CD4-positive, alpha-beta memory T cell (primary cell): Measurements from ENCODE around the gene PRKD2. TPM values are rescaled to one million over a fixed set of nuclear protein-coding genes. Genes with fewer than 3 reads are reported as not detected.

Source experiments
- CTCF ChIA-PET: fragments of 350-600 bp; sonication (Branson Sonifier 250); formaldehyde crosslinking; loops from one replicate; lab custom pipeline; 2021; ENCODE audit warnings: inconsistent platforms; ENCODE audit not compliant: partially characterized antibody; lab: Charles Lee
- POLR2A ChIA-PET: fragments of 350-600 bp; sonication (Branson Sonifier 250); formaldehyde crosslinking; loops from one replicate; lab custom pipeline; 2021; ENCODE audit not compliant: partially characterized antibody; lab: Charles Lee
- DNase-seq, 5 donors: peaks; one replicate each; pipeline versions ENCODE4 v3.0.0 to v3.0.0-alpha.2; 2020 to 2022; ENCODE audit warnings: mixed read lengths in 1 of 5
- H3K27ac ChIP-seq: one replicate; pipeline ENCODE4 v1.7.0; 2013; ENCODE audit warnings: low read depth, low read length
- H3K27me3 ChIP-seq: 2 replicates; pipeline ENCODE4 v1.7.0; 2013; ENCODE audit warnings: mild to moderate bottlenecking, low read length, moderate library complexity; ENCODE audit not compliant: insufficient read depth
- H3K36me3 ChIP-seq: 2 replicates; pipeline ENCODE4 v1.7.0; 2013; ENCODE audit warnings: mild to moderate bottlenecking, low read length, moderate library complexity; ENCODE audit not compliant: insufficient read depth
- H3K4me1 ChIP-seq: 2 replicates; pipeline ENCODE4 v1.7.0; 2013; ENCODE audit warnings: mild to moderate bottlenecking, low read length, moderate library complexity; ENCODE audit not compliant: insufficient read depth
- H3K4me3 ChIP-seq, 2 donors: one replicate each; pipeline ENCODE4 v1.7.0; 2013; ENCODE audit warnings: low read length in 2 of 2, mild to moderate bottlenecking in 1 of 2
- H3K9me3 ChIP-seq, 2 donors: one replicate each; pipeline ENCODE4 v1.7.0; 2013; ENCODE audit warnings: low read length in 2 of 2, control low read depth in 1 of 2; ENCODE audit not compliant: control insufficient read depth in 1 of 2
- H3K27ac Mint-ChIP-seq, 7 donors: one replicate each; pipeline ENCODE4 v1.8.0; 2020 to 2021; ENCODE audit warnings: mixed read lengths in 7 of 7, mild to moderate bottlenecking in 6 of 7, inconsistent platforms in 3 of 7, moderate library complexity in 3 of 7
- H3K27me3 Mint-ChIP-seq, 2 donors: one replicate each; pipeline ENCODE4 v1.8.0; 2020 to 2021; ENCODE audit warnings: mixed read lengths in 2 of 2
- H3K36me3 Mint-ChIP-seq, 2 donors: one replicate each; pipeline ENCODE4 v1.8.0; 2020 to 2021; ENCODE audit warnings: mixed read lengths in 2 of 2, inconsistent platforms in 1 of 2, mild to moderate bottlenecking in 1 of 2
- H3K4me1 Mint-ChIP-seq, 4 donors: one replicate each; pipeline ENCODE4 v1.8.0; 2020 to 2021; ENCODE audit warnings: mixed read lengths in 4 of 4, mild to moderate bottlenecking in 1 of 4
- H3K4me3 Mint-ChIP-seq, 8 donors: one replicate each; pipeline ENCODE4 v1.8.0; 2020 to 2021; ENCODE audit warnings: mixed read lengths in 8 of 8, mild to moderate bottlenecking in 7 of 8, moderate library complexity in 6 of 8, inconsistent platforms in 3 of 8
- H3K9me3 Mint-ChIP-seq, 8 donors: one replicate each; pipeline ENCODE4 v1.8.0; 2020 to 2021; ENCODE audit warnings: mixed read lengths in 8 of 8, mild to moderate bottlenecking in 5 of 8, inconsistent platforms in 3 of 8, moderate library complexity in 1 of 8
- intact Hi-C: fragments of 100-400 bp; cut with micrococcal nuclease; formaldehyde crosslinking; loops from one replicate; pipeline ENCODE4 v1.15.1; 2023
- polyA plus RNA-seq, 2 donors: library from polyadenylated mRNA; unstranded; fragments of 300-500 nt; fragmentation: Illumina TruSeq; gene quantifications; one replicate each; pipeline ENCODE4 v1.2.3, GENCODE V29; 2021
- total RNA-seq, 2 experiments: library from RNA; stranded (reverse); gene quantifications; one replicate each; pipeline ENCODE4 v1.2.3, GENCODE V29; 2021

Gene PRKD2
- total and polyA plus RNA-seq, 4 experiments from 2014 or later: 27.6 to 122 (median 102) TPM

DNA sequence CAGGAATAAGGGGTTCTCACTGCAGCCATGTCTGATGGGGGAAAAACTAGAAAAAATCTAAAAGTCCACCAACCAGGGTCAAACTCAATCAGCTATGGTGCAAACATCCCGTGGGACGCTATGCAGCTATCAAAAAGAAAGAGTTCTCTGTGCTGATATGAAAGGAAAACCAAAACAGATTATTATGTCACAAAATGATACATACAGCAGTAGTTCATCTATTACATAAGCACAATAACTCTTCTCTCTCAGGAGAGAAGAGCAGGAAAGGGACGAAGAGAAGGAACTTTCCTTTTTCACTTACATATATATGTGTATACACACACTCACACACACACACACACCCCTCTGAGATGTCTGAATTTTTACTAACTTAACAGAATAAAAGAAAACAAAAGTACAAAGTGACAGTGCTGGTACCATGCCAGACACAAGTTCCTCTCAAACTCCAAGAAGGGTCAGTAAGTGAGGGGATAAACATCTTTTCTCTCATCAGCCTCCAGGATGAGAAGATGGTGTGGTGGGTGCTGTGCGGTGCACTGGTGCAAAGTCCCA is 26.1 kb upstream of the PRKD2 start:
- POLR2A ChIA-PET: no interaction called here
- DNase-seq: no peak
- H3K27ac ChIP-seq: no peak overlapping the region
- CTCF ChIA-PET: interaction anchor here (1.3 to 7.2 kb wide), 6 partner anchors 10 to 98 kb away, joined by 3 to 52 read pairs (median 11); no protein-coding TSS in a partner anchor
- H3K9me3 ChIP-seq: no peaks in the 10 kb centered on the region
- Mint-ChIP-seq H3K4me3 (peak overlapping the region in 2 of 8 donors; percentile 17 to 46), H3K4me1 (peaks cover 43 to 77% (median 55%) of the 10 kb centered on the region in 4 donors), H3K9me3 (no peaks in the 10 kb centered on the region), H3K27me3 (no peaks in the 10 kb centered on the region), H3K27ac (peak overlapping the region in 5 of 7 donors; percentile 13 to 70 (median 35)), H3K36me3 (peaks cover 5 to 29% of the 10 kb centered on the region in 2 donors)
- peaks cover 21% of the 10 kb centered on the region for H3K36me3 ChIP-seq
- no peak overlapping the region for H3K4me3 ChIP-seq
- no peaks in the 10 kb centered on the region for H3K27me3 ChIP-seq
- peaks cover 47% of the 10 kb centered on the region for H3K4me1 ChIP-seq
- intact Hi-C loops: no loop called here

DNA sequence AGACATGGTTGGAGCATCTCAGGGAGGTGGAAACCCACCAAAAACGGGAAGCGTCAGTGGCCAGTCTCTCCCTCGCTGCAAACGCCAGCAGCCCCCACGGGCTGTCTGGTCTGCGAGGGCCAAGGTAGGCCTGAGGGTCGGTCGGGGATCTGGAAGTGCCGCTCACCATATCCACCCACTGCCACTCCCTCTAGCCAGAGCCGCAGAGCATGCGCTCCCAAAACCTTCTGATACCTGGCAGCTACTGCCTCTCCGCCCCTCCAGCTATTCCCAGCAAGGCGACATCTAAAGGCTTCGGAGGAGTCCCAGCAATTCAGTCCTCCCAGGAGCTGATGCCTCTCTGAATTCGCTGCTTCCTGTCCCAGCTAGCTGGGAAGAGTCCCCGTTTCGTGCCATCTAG is 24.5 kb upstream of the PRKD2 start:
- H3K27me3 Mint-ChIP-seq: no peaks in the 10 kb centered on the region
- H3K36me3 Mint-ChIP-seq: peaks cover 8 to 39% of the 10 kb centered on the region in 2 donors
- POLR2A ChIA-PET: interaction anchor here (1.0 to 1.3 kb wide), 2 partner anchors 8 to 12 kb away, joined by 4 to 7 read pairs; no protein-coding TSS in a partner anchor
- Histone ChIP-seq H3K9me3 (no peaks in the 10 kb centered on the region), H3K27ac (no peak overlapping the region), H3K4me3 (no peak overlapping the region), H3K36me3 (peaks cover 34% of the 10 kb centered on the region), H3K27me3 (no peaks in the 10 kb centered on the region), H3K4me1 (peaks cover 40% of the 10 kb centered on the region)
- peaks cover 35 to 63% (median 43%) of the 10 kb centered on the region in 4 donors for H3K4me1 Mint-ChIP-seq
- CTCF ChIA-PET: interaction anchor here (1.1 to 7.2 kb wide), 6 partner anchors 9 to 204 kb away, joined by 3 to 52 read pairs (median 11); no protein-coding TSS in a partner anchor
- H3K27ac Mint-ChIP-seq: no peak overlapping the region
- H3K4me3 Mint-ChIP-seq: peak overlapping the region in 1 of 8 donors; percentile 20
- no peak for DNase-seq
- intact Hi-C loops: no loop called here
- no peaks in the 10 kb centered on the region for H3K9me3 Mint-ChIP-seq

DNA sequence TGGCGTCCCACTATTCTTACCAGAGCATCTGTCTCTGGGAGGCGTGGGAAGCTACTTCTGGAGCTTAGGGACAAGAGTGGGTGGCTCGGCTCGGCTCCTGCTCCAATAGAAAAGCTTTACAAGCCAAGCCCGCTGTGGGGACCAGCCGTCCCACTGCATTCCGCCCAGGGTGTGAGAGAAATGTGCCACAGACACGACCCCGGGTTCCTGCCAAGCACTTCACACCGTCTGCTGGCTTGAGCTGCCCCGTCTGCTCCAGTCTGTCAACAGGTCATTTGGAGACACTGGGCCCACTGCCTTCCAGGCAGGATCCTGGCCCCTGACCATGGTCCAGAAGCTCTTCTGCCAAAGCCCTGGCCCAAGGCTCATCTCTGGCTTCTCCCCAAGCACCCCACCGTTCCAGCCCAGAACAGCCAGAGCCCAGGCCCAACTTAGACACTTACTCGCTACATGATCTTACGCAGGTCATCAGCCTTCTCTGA is 22.4 kb upstream of the PRKD2 start:
- POLR2A ChIA-PET: no interaction called here
- CTCF ChIA-PET: interaction anchor here (0.6 to 7.2 kb wide), 4 partner anchors 9 to 256 kb away, joined by 3 to 52 read pairs (median 4); no protein-coding TSS in a partner anchor
- H3K36me3 Mint-ChIP-seq: peaks cover 8 to 44% of the 10 kb centered on the region in 2 donors

DNA sequence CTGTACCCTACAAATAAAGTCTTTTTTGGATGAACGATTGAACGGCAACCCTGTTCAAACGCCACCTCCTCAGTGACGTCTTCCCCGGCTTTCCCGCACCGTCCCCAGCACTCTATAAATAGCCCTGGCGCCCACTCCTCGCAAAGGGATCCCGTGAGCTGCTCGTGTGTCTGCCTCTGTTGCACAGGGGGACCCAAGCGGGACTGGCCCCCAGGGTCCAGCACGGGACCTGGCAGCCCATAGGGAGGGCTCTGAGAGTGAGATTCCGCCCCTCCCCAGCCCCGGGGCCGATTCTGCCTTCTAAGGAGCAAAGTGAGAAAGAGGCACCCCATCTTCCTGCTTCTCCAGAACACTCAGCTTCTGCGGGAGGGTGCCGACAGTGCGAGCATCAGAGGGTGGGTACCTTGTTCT is 20.9 kb upstream of the PRKD2 start:
- H3K9me3 Mint-ChIP-seq: no peaks in the 10 kb centered on the region
- Histone ChIP-seq H3K9me3 (no peaks in the 10 kb centered on the region), H3K4me3 (no peak overlapping the region), H3K36me3 (peaks cover 50% of the 10 kb centered on the region), H3K27ac (no peak overlapping the region), H3K4me1 (peaks cover 19% of the 10 kb centered on the region), H3K27me3 (no peaks in the 10 kb centered on the region)
- no peak overlapping the region for H3K4me3 Mint-ChIP-seq
- no peaks in the 10 kb centered on the region for H3K27me3 Mint-ChIP-seq
- H3K36me3 Mint-ChIP-seq: peaks cover 8 to 52% of the 10 kb centered on the region in 2 donors
- H3K4me1 Mint-ChIP-seq: peaks cover 18 to 34% (median 23%) of the 10 kb centered on the region in 4 donors
- CTCF ChIA-PET: interaction anchor here (1.1 kb wide), 1 partner anchor 34 kb away, joined by 9 read pairs; no protein-coding TSS in a partner anchor
- POLR2A ChIA-PET: no interaction called here
- H3K27ac Mint-ChIP-seq: peak overlapping the region in 2 of 7 donors; percentile 13 to 55
- DNase-seq: no peak
- intact Hi-C loops: no loop called here

More for the DNA sequence above, 22.4 kb upstream of the PRKD2 start:
- intact Hi-C loops: no loop called here
- no peak for DNase-seq
- Mint-ChIP-seq H3K4me1 (peaks cover 27 to 50% (median 34%) of the 10 kb centered on the region in 4 donors), H3K27me3 (no peaks in the 10 kb centered on the region), H3K27ac (peak overlapping the region in 2 of 7 donors; percentile 14 to 62), H3K9me3 (no peaks in the 10 kb centered on the region), H3K4me3 (no peak overlapping the region)
- H3K27me3 ChIP-seq: no peaks in the 10 kb centered on the region
- H3K4me1 ChIP-seq: peaks cover 29% of the 10 kb centered on the region
- no peak overlapping the region for H3K4me3 ChIP-seq
- H3K9me3 ChIP-seq: no peaks in the 10 kb centered on the region
- H3K27ac ChIP-seq: no peak overlapping the region
- H3K36me3 ChIP-seq: peaks cover 35% of the 10 kb centered on the region

DNA sequence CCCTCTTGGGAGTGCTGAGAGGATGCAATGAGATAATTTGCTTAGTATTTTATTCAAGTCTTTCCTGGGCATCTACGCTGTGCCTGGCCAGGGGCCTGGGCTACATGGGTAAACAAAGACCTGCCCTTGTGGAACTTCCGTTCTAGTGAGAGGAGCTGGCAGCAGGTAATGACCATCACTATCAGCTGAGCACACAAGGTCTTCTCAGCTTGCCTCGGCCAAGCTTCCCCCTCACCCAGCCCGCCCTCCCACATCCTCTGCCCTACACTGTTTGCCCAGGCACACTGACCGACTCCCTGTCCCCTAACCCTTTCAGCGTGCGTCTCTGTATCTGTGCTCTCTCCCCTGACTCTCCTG is 20.4 kb upstream of the PRKD2 start:
- Histone ChIP-seq H3K4me3 (no peak overlapping the region), H3K27ac (no peak overlapping the region), H3K27me3 (no peaks in the 10 kb centered on the region), H3K4me1 (peaks cover 19% of the 10 kb centered on the region), H3K36me3 (peaks cover 53% of the 10 kb centered on the region), H3K9me3 (no peaks in the 10 kb centered on the region)
- H3K27ac Mint-ChIP-seq: peak overlapping the region in 2 of 7 donors; percentile 55 to 69
- H3K9me3 Mint-ChIP-seq: peaks cover 0 to under 1% (median 0%) of the 10 kb centered on the region in 8 donors
- H3K4me3 Mint-ChIP-seq: no peak overlapping the region
- H3K36me3 Mint-ChIP-seq: peaks cover 8 to 53% of the 10 kb centered on the region in 2 donors
- H3K27me3 Mint-ChIP-seq: no peaks in the 10 kb centered on the region
- ChIA-PET CTCF (interaction anchor here (0.6 to 1.1 kb wide), 2 partner anchors 11 to 34 kb away, joined by 3 to 9 read pairs; no protein-coding TSS in a partner anchor), POLR2A (no interaction called here)
- intact Hi-C loops: no loop called here
- peaks cover 17 to 30% (median 20%) of the 10 kb centered on the region in 4 donors for H3K4me1 Mint-ChIP-seq
- no peak for DNase-seq

DNA sequence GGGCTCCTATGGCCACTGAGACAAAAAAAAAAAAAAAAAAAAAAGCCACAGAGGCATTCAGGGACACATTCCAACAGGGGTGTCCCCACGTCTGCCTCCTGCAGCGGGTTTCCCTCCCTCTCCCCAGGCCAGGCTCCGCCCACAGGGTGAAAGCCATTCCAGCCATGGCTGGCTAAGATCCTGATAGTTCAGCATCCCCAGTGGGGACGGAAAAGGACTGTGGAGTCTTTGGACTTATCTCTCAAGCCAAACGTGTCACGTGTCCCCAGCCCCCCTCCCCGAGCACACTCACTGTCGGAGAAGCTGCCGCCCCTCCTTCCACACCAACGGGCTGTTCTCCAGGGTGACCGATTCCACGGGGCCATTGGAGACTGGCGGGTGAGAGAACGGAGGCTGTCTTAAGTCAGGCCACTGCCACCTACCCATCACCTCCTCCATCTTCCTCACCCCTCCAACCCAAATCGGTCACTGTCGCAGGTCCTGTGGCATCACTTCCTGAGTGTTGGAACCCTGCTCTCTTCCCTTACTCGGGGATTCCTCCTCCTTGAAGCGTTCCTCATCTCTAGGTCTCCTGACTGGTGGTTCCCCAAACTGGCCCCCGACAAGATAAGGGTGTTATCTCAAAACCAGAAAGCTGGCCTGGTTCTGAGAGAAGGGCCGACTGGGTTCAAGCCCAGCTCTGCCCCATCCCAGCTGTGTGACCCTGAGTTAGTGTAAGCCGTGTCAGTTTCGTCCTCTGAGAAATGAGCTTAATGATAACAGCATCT is 19.8 kb upstream of the PRKD2 start:
- no peaks in the 10 kb centered on the region for H3K9me3 ChIP-seq

More for the DNA sequence above, 19.8 kb upstream of the PRKD2 start:
- Histone ChIP-seq H3K4me1 (peaks cover 13% of the 10 kb centered on the region), H3K27ac (no peak overlapping the region), H3K36me3 (peaks cover 53% of the 10 kb centered on the region), H3K4me3 (no peak overlapping the region), H3K27me3 (no peaks in the 10 kb centered on the region)
- peaks cover 12 to 24% (median 16%) of the 10 kb centered on the region in 4 donors for H3K4me1 Mint-ChIP-seq
- ChIA-PET CTCF (interaction anchor here (0.6 to 1.1 kb wide), 2 partner anchors 12 to 33 kb away, joined by 3 to 9 read pairs; no protein-coding TSS in a partner anchor), POLR2A (no interaction called here)
- no peaks in the 10 kb centered on the region for H3K27me3 Mint-ChIP-seq
- no peak overlapping the region for H3K4me3 Mint-ChIP-seq
- no peak for DNase-seq
- peaks cover 13 to 56% of the 10 kb centered on the region in 2 donors for H3K36me3 Mint-ChIP-seq
- intact Hi-C loops: no loop called here
- H3K9me3 Mint-ChIP-seq: peaks cover 0 to 3% (median 0%) of the 10 kb centered on the region in 8 donors
- H3K27ac Mint-ChIP-seq: peak overlapping the region in 1 of 7 donors; percentile 69
